ENCODE measurements around the gene MEIOSIN.
A peak's percentile ranks its signal among the peaks of the same experiment; 100 is the strongest.

- no peak for TF ChIP-seq EP300 (IDR thresholded peaks at IDR 0.05; ENCODE audit: borderline replicate concordance)
- TF ChIP-seq EGR1 (IDR thresholded peaks at IDR 0.05), result no peak
- no peak for TF ChIP-seq ZBTB7A (IDR thresholded peaks at IDR 0.05; ENCODE audit: low read depth)
- peak; percentile 56 for TF ChIP-seq RAD21 (IDR thresholded peaks at IDR 0.05; ENCODE audit: low read depth)
- TF ChIP-seq REST (IDR thresholded peaks at IDR 0.05; ENCODE audit: low read depth), result no peak
- no peak for TF ChIP-seq NFIC (IDR thresholded peaks at IDR 0.05)
- no peak; the same call in 1 of the 2 replicates for TF ChIP-seq TAF1 (IDR thresholded peaks at IDR 0.05; ENCODE audit: low read depth)
- no peak for TF ChIP-seq CEBPB (IDR thresholded peaks at IDR 0.05)
- no peak for TF ChIP-seq MAX (IDR thresholded peaks at IDR 0.05)
- TF ChIP-seq CREB1 (IDR thresholded peaks at IDR 0.05; ENCODE audit: low read depth), result no peak
- no peak for TF ChIP-seq YY1 (IDR thresholded peaks at IDR 0.05; ENCODE audit: low read depth)
- no peak for TF ChIP-seq FOXM1 (IDR thresholded peaks at IDR 0.05; ENCODE audit: borderline replicate concordance, low read depth)
- TF ChIP-seq, protein P1, sequence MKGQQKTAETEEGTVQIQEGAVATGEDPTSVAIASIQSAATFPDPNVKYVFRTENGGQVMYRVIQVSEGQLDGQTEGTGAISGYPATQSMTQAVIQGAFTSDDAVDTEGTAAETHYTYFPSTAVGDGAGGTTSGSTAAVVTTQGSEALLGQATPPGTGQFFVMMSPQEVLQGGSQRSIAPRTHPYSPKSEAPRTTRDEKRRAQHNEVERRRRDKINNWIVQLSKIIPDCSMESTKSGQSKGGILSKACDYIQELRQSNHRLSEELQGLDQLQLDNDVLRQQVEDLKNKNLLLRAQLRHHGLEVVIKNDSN (IDR thresholded peaks at IDR 0.05), result no peak
- TF ChIP-seq TCF12 (IDR thresholded peaks at IDR 0.05; ENCODE audit: low read depth), result 0 out of 2 replicates have a peak, but pooled peaks have one; percentile 29
Observed at GRCh38 chr19:45693106-45693788, 40.0 kb upstream of the MEIOSIN start.
